Fibroblast of pulmonary artery (primary cell): Measurements from ENCODE around the gene CDKL1.

Experiments used
- DNase-seq: peaks from one replicate; pipeline ENCODE4 v3.0.0-alpha.2; 2010; ENCODE audit warnings: low read depth
- H3K4me3 ChIP-seq: replicated peaks from 2 replicates; pipeline ENCODE4 v1.5.1; 2011; ENCODE audit warnings: low read depth, mild to moderate bottlenecking, control low read depth, low read length, moderate library complexity
- CTCF ChIP-seq: IDR thresholded peaks from 2 replicates; pipeline ENCODE4 v1.5.1; 2011; ENCODE audit warnings: mild to moderate bottlenecking, control low read depth, low read length, inconsistent platforms; ENCODE audit errors: missing control alignments

The CDKL1 gene

GRCh38 chr14:50340963-50341362 lies 55.7 kb downstream of the CDKL1 start:
- peak; percentile 6 for TF ChIP-seq CTCF
- H3K4me3 ChIP-seq, result no peak overlapping the region
- no peak for DNase-seq

DNA sequence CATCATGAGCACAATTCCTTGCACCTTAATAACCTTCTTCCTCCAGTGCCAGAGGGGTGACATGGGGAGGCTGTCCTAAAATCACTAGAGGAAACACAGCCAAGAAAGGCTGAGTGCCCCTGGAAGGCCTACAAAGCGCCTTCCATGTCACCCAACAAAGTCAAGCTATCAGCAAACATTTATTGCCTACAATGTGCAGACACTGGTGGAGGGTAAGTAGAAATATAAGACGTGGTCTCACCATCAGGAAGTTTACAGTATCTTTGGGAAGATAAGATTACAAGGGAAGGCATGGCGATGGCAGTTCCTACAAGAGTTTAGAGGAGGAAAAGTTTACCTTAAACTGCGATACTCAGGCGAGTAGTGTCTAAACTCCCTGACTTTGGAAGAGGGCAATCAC lies 56.6 kb downstream of the CDKL1 start:
- no peak for DNase-seq
- TF ChIP-seq CTCF, result no peak
- no peak overlapping the region for H3K4me3 ChIP-seq

GRCh38 chr14:50339178-50339804 lies 57.4 kb downstream of the CDKL1 start:
- no peak overlapping the region for H3K4me3 ChIP-seq
- DNase-seq, result no peak
- TF ChIP-seq CTCF, result no peak

- TF ChIP-seq CTCF, result no peak
- no peak overlapping the region for H3K4me3 ChIP-seq
- no peak for DNase-seq
Observed at GRCh38 chr14:50338587-50338986, 58.1 kb downstream of the CDKL1 start.

DNA sequence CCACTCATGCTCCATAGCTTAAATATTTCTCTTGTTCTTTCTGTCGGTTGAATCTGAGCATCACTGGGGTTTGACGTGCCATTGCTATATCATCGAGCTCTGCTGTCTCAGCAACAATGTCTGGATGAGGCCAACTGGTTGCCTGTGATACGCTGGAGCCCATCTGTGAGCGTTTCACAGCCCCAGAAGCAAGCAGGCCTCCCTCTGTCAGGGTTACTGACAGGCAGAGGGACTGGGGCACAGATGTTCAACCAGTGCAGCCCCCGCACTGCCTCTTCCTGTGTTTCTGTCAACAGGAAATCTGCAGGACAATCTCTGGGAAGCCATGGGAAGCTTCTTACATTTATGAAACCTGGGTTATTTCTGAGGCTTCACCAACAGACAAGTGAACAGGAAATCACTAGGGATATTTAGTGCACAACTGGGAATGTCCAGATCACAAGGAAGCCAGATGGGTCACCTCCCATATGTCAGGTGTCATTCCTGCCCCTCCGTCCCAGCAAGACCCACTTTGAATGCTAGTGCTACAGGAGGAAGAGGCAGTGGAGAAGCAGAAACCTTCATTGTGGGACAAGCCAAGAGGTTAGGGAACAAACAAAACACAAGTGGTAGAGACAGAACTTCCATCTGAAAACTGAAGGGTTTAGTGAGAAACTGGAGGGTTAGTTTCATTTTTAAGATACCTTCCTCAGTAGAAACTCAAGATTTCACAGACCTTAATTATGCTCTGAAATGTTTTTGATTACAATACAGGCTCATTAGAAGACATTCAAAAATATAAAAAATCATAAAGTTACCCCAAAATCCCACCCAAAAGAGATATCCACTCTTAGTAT lies 60.5 kb downstream of the CDKL1 start:
- DNase-seq, result peak; percentile 90
- TF ChIP-seq CTCF, result no peak

DNA sequence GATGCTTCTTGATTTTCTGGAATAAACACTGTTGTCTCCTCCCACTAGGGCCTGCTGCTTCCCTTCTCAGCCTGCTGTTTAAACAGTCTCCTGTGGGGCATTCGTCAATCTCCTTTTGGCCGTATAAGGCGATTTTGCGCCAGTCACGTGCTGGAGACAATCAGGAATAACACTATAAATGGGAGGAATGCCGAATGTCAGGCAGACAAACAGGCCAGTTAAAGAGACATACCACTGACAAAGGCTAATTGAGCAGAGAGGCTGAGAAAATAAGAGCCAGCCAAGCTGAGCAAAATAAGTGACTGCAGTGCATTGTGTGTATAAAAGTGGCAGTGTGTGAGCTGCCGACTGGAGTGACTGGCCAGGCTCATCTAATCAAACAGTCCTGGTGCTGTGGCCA lies 61.3 kb downstream of the CDKL1 start:
- H3K4me3 ChIP-seq, result no peak overlapping the region
- peak; percentile 88 for DNase-seq
- TF ChIP-seq CTCF, result no peak

More for the DNA sequence above, 60.5 kb downstream of the CDKL1 start:
- peak overlapping the region; percentile 11 for H3K4me3 ChIP-seq
